Measurements from ENCODE around the gene CSMD2. TPM values are rescaled to one million over a fixed set of nuclear protein-coding genes. Genes with fewer than 3 reads are reported as not detected.

The CSMD2 gene
- total and polyA plus RNA-seq, 2 of the 8 experiments (the other 6 are each of a cell fraction or from before 2014, with no cell fraction given), result 7.0 to 14.7 TPM

GRCh38 chr1:33944846-33945245, 220.2 kb downstream of the CSMD2 start:
- H3K23ac ChIP-seq (ENCODE audit: insufficient read length), result no peak overlapping the region
- no peak overlapping the region for H3K4ac ChIP-seq (replicated peaks; ENCODE audit: insufficient read length, low read depth, low read length)
- no peak overlapping the region for H4K91ac ChIP-seq (replicated peaks; ENCODE audit: insufficient read length, low read length)
- no peak overlapping the region for H2BK12ac ChIP-seq (ENCODE audit: low read depth, low read length)
- no peaks in the 10 kb centered on the region; the same call in 1 of the 2 replicates for H3K79me1 ChIP-seq (ENCODE audit: low read depth, low read length)
- H3K9me3 ChIP-seq (ENCODE audit: insufficient read depth in 2 of 2, low read depth in 1 of 2, low read length in 1 of 2), result no peaks in the 10 kb centered on the region
- no peak overlapping the region for H2BK120ac ChIP-seq (replicated peaks; ENCODE audit: low read depth, low read length)
- no peak overlapping the region for H3K56ac ChIP-seq (replicated peaks; ENCODE audit: insufficient read length, low read depth, low read length)
- H2AK5ac ChIP-seq (ENCODE audit: low read depth, low read length), result no peak overlapping the region
- DNase-seq (ENCODE audit: low read depth in 1 of 2, low spot score in 2 of 2) (no peak), FAIRE-seq (no peak)
- no peak overlapping the region for H4K8ac ChIP-seq (ENCODE audit: extremely low read depth, insufficient read depth, low read length)
- no peaks in the 10 kb centered on the region; the same call in 1 of the 2 replicates for H3K23me2 ChIP-seq (ENCODE audit: low read depth, low read length)
- no peak overlapping the region for H2BK5ac ChIP-seq (ENCODE audit: low read depth, low read length)
- H2BK15ac ChIP-seq (ENCODE audit: low read length), result no peak overlapping the region
- 90% methylated on average over 1 of the region's 1 CpG; no CpG with 5 or more reads in 1 of the 2 experiments for WGBS, 2 experiments (ENCODE audit: extremely low coverage in 1 of 2, insufficient coverage in 1 of 2, insufficient read length in 1 of 2, insufficient replicate concordance in 2 of 2, low coverage in 1 of 2, low lambda C conversion rate in 2 of 2, missing lambda C conversion rate in 1 of 2)
- TF ChIP-seq CEBPB (IDR thresholded peaks at IDR 0.05; ENCODE audit: low read depth, low read length) (no peak), TEAD4 (IDR thresholded peaks at IDR 0.05; ENCODE audit: low read depth, low read length) (no peak), RNF2 (IDR thresholded peaks at IDR 0.05; ENCODE audit: borderline replicate concordance, low read depth, low read length, missing control alignments, poor library complexity, severe bottlenecking) (no peak)
- H3K4me1 ChIP-seq (replicated peaks in 1 of 4; ENCODE audit: control insufficient read depth in 3 of 4, insufficient read depth in 4 of 4, low read length in 3 of 4), result no peaks in the 10 kb centered on the region
- H4K20me1 ChIP-seq (replicated peaks in 1 of 2; ENCODE audit: control insufficient read depth in 1 of 2, insufficient read depth in 2 of 2, low read length in 2 of 2), result peaks cover 0 to 2% of the 10 kb centered on the region in 2 experiments
- H3K4me2 ChIP-seq (ENCODE audit: insufficient read depth in 1 of 2, low read depth in 2 of 2, low read length in 2 of 2), result no peak overlapping the region
- no peak overlapping the region for H2BK20ac ChIP-seq (ENCODE audit: low read length)
- ChIA-PET CTCF (ENCODE audit: partially characterized antibody) (interaction anchor here (0.8 to 1.9 kb wide), 4 partner anchors 17 to 170 kb away, joined by 3 to 8 read pairs (median 3); no protein-coding TSS in a partner anchor), POLR2A (ENCODE audit: partially characterized antibody) (no interaction called here)
- no peak overlapping the region for H3K4me3 ChIP-seq (ENCODE audit: extremely low read depth in 1 of 4, insufficient read depth in 2 of 4, low read depth in 3 of 4, low read length in 4 of 4)
- H3K27ac ChIP-seq (ENCODE audit: low read depth, low read length), result no peak overlapping the region
- H3K36me3 ChIP-seq (ENCODE audit: control insufficient read depth in 2 of 4, insufficient read depth in 4 of 4, low read length in 3 of 4), result no peaks in the 10 kb centered on the region
- no peak overlapping the region for H3K9ac ChIP-seq (replicated peaks in 1 of 4; ENCODE audit: extremely low read depth in 1 of 4, low read depth in 3 of 4, low read length in 3 of 4)
- H3K14ac ChIP-seq (ENCODE audit: insufficient read length), result no peak overlapping the region
- no peak overlapping the region for H4K5ac ChIP-seq (ENCODE audit: insufficient read length, low read depth, low read length)
- no peaks in the 10 kb centered on the region for H3K27me3 ChIP-seq (replicated peaks in 1 of 4; ENCODE audit: control insufficient read depth in 3 of 4, extremely low read depth in 1 of 4, insufficient read depth in 3 of 4, low read length in 3 of 4)
- no peak overlapping the region for H2AFZ ChIP-seq (ENCODE audit: low read length)
- H3K18ac ChIP-seq (ENCODE audit: extremely low read depth, low read length), result no peak overlapping the region
- no peaks in the 10 kb centered on the region for H3K79me2 ChIP-seq (ENCODE audit: control insufficient read depth in 1 of 2, insufficient read depth in 2 of 2, low read length in 2 of 2)
